HCT116 (cell line): ENCODE measurements around the gene DND1. TPM values are rescaled to one million over a fixed set of nuclear protein-coding genes. Genes with fewer than 3 reads are reported as not detected.
A peak's percentile ranks its signal among the peaks of the same experiment; 100 is the strongest.

ENCODE experiments used
- ATAC-seq: fragments of 200-7000 bp; cut with Tn5 transposase; 2 replicates; pipeline ENCODE4 v1.9.1; 2020; ENCODE audit warnings: mild to moderate bottlenecking, moderate library complexity
- BruUV-seq: library from RNA; stranded (reverse); fragments of 400-500 nt; replicated peaks from 2 replicates; lab custom pipeline; 2021; lab: Mats Ljungman, UMichigan
- CTCF ChIA-PET: fragments of 300-600 bp; sonication (Branson Sonifier 250); formaldehyde crosslinking; loops from one replicate; lab custom pipeline; 2021; ENCODE audit warnings: antibody characterized with exemption; lab: Charles Lee
- POLR2A ChIA-PET: fragments of 300-600, 350-600 bp; sonication (Branson Sonifier 250); formaldehyde crosslinking; loops from one replicate; lab custom pipeline; 2021; ENCODE audit warnings: antibody characterized with exemption; lab: Charles Lee
- RAD21 ChIA-PET, 2 experiments: fragments of 300-600 bp; sonication (Branson Sonifier 250); formaldehyde crosslinking; loops; one replicate each; lab custom pipeline; 2023; ENCODE audit warnings: low total read pairs in 2 of 2; ENCODE audit not compliant: uncharacterized antibody in 2 of 2, unreplicated experiment in 2 of 2, low non-redundant PET in 1 of 2; lab: Charles Lee
- DNase-seq: peaks from one replicate; pipeline ENCODE4 v3.0.0-alpha.2; 2010; ENCODE audit warnings: low read depth, low spot score
- H2AFZ ChIP-seq: fragments of 200-600 bp; shearing (Covaris generic), sonication (generic); 2 replicates; pipeline ENCODE4 v1.6.1; 2017; ENCODE audit warnings: low read depth, mixed run types, mixed read lengths, antibody characterized with exemption, low read length; ENCODE audit not compliant: poor library complexity, severe bottlenecking
- H3K27ac ChIP-seq: 2 replicates; pipeline ENCODE4 v1.5.1; 2012; ENCODE audit warnings: low read depth, low read length
- H3K27me3 ChIP-seq: fragments of 200-600 bp; sonication (generic); 2 replicates; pipeline ENCODE4 v1.6.1; 2016; ENCODE audit warnings: mixed run types, low read length, mixed read lengths; ENCODE audit not compliant: insufficient read depth
- H3K36me3 ChIP-seq, 2 experiments: fragments of 200-500 bp in 1 of 2; fragments of 200-600 bp in 1 of 2; sonication (Bioruptor generic) in 1 of 2; sonication (generic) in 1 of 2; 2 replicates each; pipeline versions ENCODE4 v1.5.1 to v1.6.1; 2014 to 2016; ENCODE audit warnings: low read length in 2 of 2, inconsistent platforms in 1 of 2, mixed read lengths in 1 of 2, mixed run types in 1 of 2; ENCODE audit not compliant: insufficient read depth in 2 of 2, control insufficient read depth in 1 of 2
- H3K4me1 ChIP-seq, 2 experiments: fragments of 200-600 bp in 1 of 2; sonication (generic) in 1 of 2; 2 replicates each; pipeline versions ENCODE4 v1.5.1 to v1.6.1; 2012 to 2017; ENCODE audit warnings: low read length in 2 of 2, inconsistent platforms in 1 of 2, mild to moderate bottlenecking in 1 of 2, mixed read lengths in 1 of 2, mixed run types in 1 of 2, moderate library complexity in 1 of 2; ENCODE audit not compliant: insufficient read depth in 2 of 2, control insufficient read depth in 1 of 2
- H3K4me2 ChIP-seq: fragments of 200-600 bp; sonication (generic); 2 replicates; pipeline ENCODE4 v1.6.1; 2017; ENCODE audit warnings: mixed run types, low read length, mixed read lengths
- H3K4me3 ChIP-seq, 2 experiments: fragments of 200-600 bp in 1 of 2; sonication (generic) in 1 of 2; replicated peaks in 1 of 2; 2 replicates each; pipeline ENCODE4 v1.5.1; 2011 to 2016; ENCODE audit warnings: low read length in 2 of 2, control low read depth in 1 of 2, low read depth in 1 of 2, mild to moderate bottlenecking in 1 of 2, mixed read lengths in 1 of 2, mixed run types in 1 of 2
- H3K79me2 ChIP-seq: fragments of 200-600 bp; sonication (generic); 2 replicates; pipeline ENCODE4 v1.6.1; 2017; ENCODE audit warnings: mild to moderate bottlenecking, mixed run types, low read length, moderate library complexity, mixed read lengths; ENCODE audit not compliant: insufficient read depth
- H3K9ac ChIP-seq: fragments of 200-600 bp; sonication (generic); 2 replicates; pipeline ENCODE4 v1.6.1; 2016; ENCODE audit warnings: low read length, mixed read lengths
- H3K9me2 ChIP-seq: fragments of 200-600 bp; sonication (generic), shearing (Covaris generic); 2 replicates; pipeline ENCODE4 v1.6.1; 2017; ENCODE audit warnings: mixed run types, mild to moderate bottlenecking, moderate library complexity; ENCODE audit not compliant: insufficient read depth
- H3K9me3 ChIP-seq, 2 experiments: fragments of 200-500 bp in 1 of 2; fragments of 200-600 bp in 1 of 2; sonication (Bioruptor generic) in 1 of 2; sonication (generic) in 1 of 2; 2 replicates each; pipeline ENCODE4 v1.6.1; 2014 to 2017; ENCODE audit warnings: low read length in 2 of 2, mixed read lengths in 2 of 2, inconsistent platforms in 1 of 2, low read depth in 1 of 2, mild to moderate bottlenecking in 1 of 2, mixed run types in 1 of 2, moderate library complexity in 1 of 2; ENCODE audit not compliant: control insufficient read depth in 1 of 2, insufficient read depth in 1 of 2
- H4K20me1 ChIP-seq: fragments of 200-600 bp; sonication (generic), shearing (Covaris generic); 2 replicates; pipeline ENCODE4 v1.6.1; 2017; ENCODE audit warnings: mixed run types, mild to moderate bottlenecking, moderate library complexity; ENCODE audit not compliant: insufficient read depth
- ATF3 ChIP-seq: IDR thresholded peaks from 2 replicates; pipeline ENCODE4 v1.6.1; 2012
- CBX3 ChIP-seq: IDR thresholded peaks from 2 replicates; pipeline ENCODE4 v1.6.1; 2012; ENCODE audit warnings: low read depth
- CTCF ChIP-seq, 3 experiments: fragments of 200-600 bp in 1 of 3; sonication (generic) in 1 of 3; IDR thresholded peaks in 2 of 3; conservative IDR thresholded peaks in 1 of 3; 2 replicates each; pipeline ENCODE4 v1.5.1; 2012 to 2017; ENCODE audit warnings: low read depth in 2 of 3, low read length in 2 of 3, antibody characterized with exemption in 1 of 3, borderline replicate concordance in 1 of 3, control low read depth in 1 of 3, mild to moderate bottlenecking in 1 of 3, mixed read lengths in 1 of 3, mixed run types in 1 of 3, moderate library complexity in 1 of 3; ENCODE audit not compliant: insufficient read depth in 1 of 3
- EGR1 ChIP-seq: IDR thresholded peaks from 2 replicates; pipeline ENCODE4 v1.6.1; 2012; ENCODE audit warnings: low read depth
- ELF1 ChIP-seq: IDR thresholded peaks from 2 replicates; pipeline ENCODE4 v1.6.1; 2012; ENCODE audit warnings: low read depth, borderline replicate concordance
- EZH2phosphoT487 ChIP-seq: fragments of 200-600 bp; IDR thresholded peaks from 2 replicates; pipeline ENCODE4 v1.6.1; 2018; ENCODE audit warnings: antibody characterized with exemption, borderline replicate concordance
- FOSL1 ChIP-seq: IDR thresholded peaks from 2 replicates; pipeline ENCODE4 v1.6.1; 2012; ENCODE audit warnings: low read depth
- JUND ChIP-seq: IDR thresholded peaks from 2 replicates; pipeline ENCODE4 v1.6.1; 2012
- POLR2A ChIP-seq: IDR thresholded peaks from 2 replicates; pipeline ENCODE4 v1.7.0; 2011; ENCODE audit warnings: borderline replicate concordance; ENCODE audit not compliant: insufficient read depth, insufficient read length; ENCODE audit errors: extremely low read depth
- POLR2AphosphoS5 ChIP-seq: IDR thresholded peaks from 2 replicates; pipeline ENCODE4 v1.6.1; 2011; ENCODE audit warnings: mild to moderate bottlenecking, low read depth, low read length, moderate library complexity
- REST ChIP-seq: IDR thresholded peaks from 2 replicates; pipeline ENCODE4 v1.6.1; 2012; ENCODE audit warnings: low read depth
- SIN3A ChIP-seq: IDR thresholded peaks from 2 replicates; pipeline ENCODE4 v1.6.1; 2012; ENCODE audit warnings: low read depth
- SP1 ChIP-seq: IDR thresholded peaks from 2 replicates; pipeline ENCODE4 v1.6.1; 2012; ENCODE audit warnings: low read depth
- SRF ChIP-seq: IDR thresholded peaks from 2 replicates; pipeline ENCODE4 v1.6.1; 2012; ENCODE audit warnings: low read depth
- TCF7L2 ChIP-seq: IDR thresholded peaks from 2 replicates; pipeline ENCODE4 v1.7.0; 2011; ENCODE audit warnings: borderline replicate concordance, inconsistent platforms; ENCODE audit not compliant: insufficient read depth, insufficient read length; ENCODE audit errors: extremely low read depth
- YY1 ChIP-seq: IDR thresholded peaks from 2 replicates; pipeline ENCODE4 v1.6.1; 2011; ENCODE audit warnings: low read length, low read depth, moderate library complexity, mild to moderate bottlenecking; ENCODE audit not compliant: insufficient replicate concordance; ENCODE audit errors: extremely low read depth
- ZBTB33 ChIP-seq: IDR thresholded peaks from 2 replicates; pipeline ENCODE4 v1.6.1; 2011; ENCODE audit warnings: mild to moderate bottlenecking, low read length, moderate library complexity; ENCODE audit not compliant: insufficient replicate concordance; ENCODE audit errors: extremely low read depth
- ZFX ChIP-seq: fragments of 450-650 bp; IDR thresholded peaks from 2 replicates; pipeline ENCODE4 v1.6.1; 2017
- ZNF274 ChIP-seq: fragments of 200-500 bp; sonication (Bioruptor generic); IDR thresholded peaks from 2 replicates; pipeline ENCODE4 v1.6.1; 2014; ENCODE audit warnings: mild to moderate bottlenecking, low read depth, low read length, inconsistent platforms
- intact Hi-C: fragments of 100-400 bp; cut with micrococcal nuclease; formaldehyde crosslinking; loops from 2 replicates; pipeline ENCODE4 v1.10.0; 2022
- total RNA-seq: library from RNA; stranded (reverse); gene quantifications from one replicate; pipeline ENCODE4 v1.2.1, GENCODE V29; 2021; ENCODE audit not compliant: unreplicated experiment

The DND1 gene
- total RNA-seq, 1 experiment from 2014 or later, result 2.3 TPM

DNA sequence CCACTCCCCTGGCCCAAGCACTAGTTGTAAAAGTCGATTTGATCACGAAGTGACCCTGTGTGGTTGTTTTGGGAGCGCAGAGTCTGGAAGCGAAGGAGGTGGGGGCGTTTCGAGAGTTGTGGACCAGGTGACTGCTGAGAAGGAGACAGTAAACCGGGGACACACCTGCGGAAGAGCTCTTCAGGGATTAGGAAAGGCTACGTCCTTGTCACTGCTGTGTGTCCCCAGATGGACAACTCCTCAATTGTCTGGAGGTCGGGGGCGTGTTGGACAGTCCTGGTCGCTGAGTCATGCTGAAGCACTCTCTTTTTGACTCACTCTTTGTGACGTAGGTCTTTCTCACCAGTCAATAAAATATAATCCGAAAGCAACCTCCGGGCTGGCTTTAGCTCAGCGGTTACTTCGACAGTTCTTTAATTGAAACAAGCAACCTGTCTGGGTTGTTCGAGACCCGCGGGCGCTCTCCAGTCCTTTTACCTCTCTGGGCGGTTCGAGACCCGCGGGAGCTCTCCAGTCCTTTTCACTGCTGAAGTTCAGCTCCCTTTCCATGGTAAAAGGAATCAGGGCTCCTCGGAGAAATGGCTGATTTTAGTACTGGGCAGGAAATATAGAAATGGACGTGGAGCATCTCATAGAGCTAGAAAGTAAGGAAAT, 37.6 kb upstream of the DND1 start:
- peak; percentile 85 for ATAC-seq
- ChIA-PET RAD21 (interaction anchor here in 1 of 2 experiments (0.9 kb wide), 1 partner anchor 64 kb away, joined by 4 read pairs; the partner anchor contains the start of genes IK and NDUFA2), CTCF (interaction anchor here (1.1 to 1.9 kb wide), 5 partner anchors 9 to 364 kb away, joined by 4 to 10 read pairs (median 5); partner anchors contain the start of genes HBEGF and ZMAT2), POLR2A (interaction anchor here (0.8 to 2.1 kb wide), 7 partner anchors 8 to 310 kb away, joined by 3 to 13 read pairs (median 3); partner anchors contain the start of genes ANKHD1, HARS1, HARS2 and ZMAT2)
- Histone ChIP-seq H4K20me1 (no peaks in the 10 kb centered on the region), H3K4me1 (peaks cover 14 to 38% of the 10 kb centered on the region in 2 experiments), H3K36me3 (peaks cover 2 to 14% of the 10 kb centered on the region in 2 experiments; a peak in 3 of 4 replicates), H3K9me2 (no peaks in the 10 kb centered on the region), H3K4me2 (peak overlapping the region; percentile 78), H3K9ac (peak overlapping the region; percentile 57), H3K27ac (peak overlapping the region; percentile 63), H2AFZ (peak overlapping the region; percentile 90), H3K79me2 (no peaks in the 10 kb centered on the region), H3K4me3 (peak overlapping the region; percentile 27 to 51), H3K9me3 (no peaks in the 10 kb centered on the region), H3K27me3 (no peaks in the 10 kb centered on the region)
- intact Hi-C loops, result loop anchor here (5.0 kb wide), 1 partner anchor 154 kb away; the partner anchor contains the start of gene SRA1
- BruUV-seq, result no TSS peak
- peak; percentile 98 for DNase-seq
- TF ChIP-seq CBX3, result no peak
- peak; percentile 75 for TF ChIP-seq YY1
- TF ChIP-seq REST, result no peak
- no peak for TF ChIP-seq ATF3
- TF ChIP-seq ZBTB33, result peak; percentile 66
- TF ChIP-seq ZFX, result no peak
- TF ChIP-seq CTCF (IDR thresholded peaks at IDR 0.05 in 2 of 3, conservative IDR thresholded peaks at IDR 0.05 in 1 of 3; ENCODE audit: borderline replicate concordance in 1 of 3, insufficient read depth in 1 of 3, low read depth in 2 of 3, low read length in 2 of 3), result no peak
- TF ChIP-seq ZNF274, result no peak
- TF ChIP-seq SRF, result no peak
- no peak for TF ChIP-seq SP1
- no peak for TF ChIP-seq FOSL1
- no peak for TF ChIP-seq SIN3A
- TF ChIP-seq POLR2A, result no peak
- no peak for TF ChIP-seq ELF1
- TF ChIP-seq EGR1, result no peak
- TF ChIP-seq EZH2phosphoT487, result no peak
- TF ChIP-seq JUND, result no peak
- peak; percentile 61 for TF ChIP-seq POLR2AphosphoS5
- TF ChIP-seq TCF7L2, result no peak
